NCI-H82 treated with DMSO at 0.1 percent for 48 hours (cell line): ENCODE results near the gene DNPEP.
"Not testable (repeated sequence)": the region's sequence is repeated elsewhere in the genome, so short reads cannot be mapped to it uniquely, and the experiment has no call there.

Source experiments
- DNase-seq: peaks from one replicate; lab custom pipeline; 2025; ENCODE audit not compliant: unreplicated experiment; lab: John Stamatoyannopoulos, UW

Gene DNPEP

DNA sequence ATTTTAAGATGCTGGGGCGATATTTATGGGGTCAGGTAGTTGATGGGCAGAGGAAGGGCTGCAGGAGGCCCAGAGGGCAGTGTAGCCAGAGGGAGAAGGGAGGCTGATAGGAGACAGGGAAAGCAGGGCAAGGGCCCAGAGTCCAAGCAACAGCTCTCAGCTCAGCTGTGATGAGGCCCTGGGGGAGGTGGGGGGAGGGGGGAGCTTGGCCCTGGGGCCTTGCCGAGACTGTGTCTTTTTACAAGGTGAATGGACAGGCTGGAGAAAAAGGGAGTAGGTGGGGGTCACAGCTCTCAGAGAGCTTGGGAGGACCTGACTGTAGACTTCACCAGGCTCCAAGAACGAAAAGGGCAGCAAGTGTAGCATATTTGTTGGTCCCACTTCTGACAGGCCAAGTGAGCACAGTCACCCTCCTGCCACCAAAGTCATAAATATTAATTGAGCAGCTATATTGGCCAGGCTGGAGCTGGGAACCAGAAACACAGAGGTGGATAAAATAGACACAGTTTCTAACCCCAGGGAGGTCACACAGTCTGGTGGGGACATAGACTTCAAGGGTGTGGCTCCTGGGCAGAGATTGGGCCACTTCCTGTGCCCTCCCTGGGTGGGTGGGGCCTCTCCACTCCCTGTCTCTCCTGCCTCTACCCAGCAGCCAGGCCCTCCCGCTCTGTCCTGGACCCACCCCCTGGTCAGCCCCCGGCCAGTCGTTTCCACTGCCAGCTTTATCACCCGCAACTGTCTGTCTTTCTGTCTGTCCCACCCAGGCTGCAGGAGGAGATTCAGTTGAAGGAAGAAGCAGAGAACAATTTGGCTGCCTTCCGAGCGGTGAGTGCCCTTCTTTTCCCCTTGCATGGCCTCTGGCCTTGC is 31.9 kb upstream of the DNPEP start:
- no peak for DNase-seq

DNA sequence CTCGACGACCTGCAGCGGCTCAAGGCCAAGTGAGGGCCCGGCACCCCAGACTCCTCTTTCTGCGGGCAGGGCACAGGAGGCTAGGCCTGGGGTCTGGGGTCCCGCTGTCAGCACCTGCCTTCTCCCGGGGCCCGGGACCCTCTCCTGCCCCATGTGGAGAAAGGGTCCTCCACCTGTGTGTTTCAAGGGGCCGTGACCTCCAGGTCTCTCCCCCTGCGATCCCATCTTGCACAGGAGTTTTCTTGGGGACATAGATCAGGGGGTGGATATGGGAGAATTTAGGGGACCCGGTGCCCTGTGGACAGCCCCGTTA is 31.3 kb upstream of the DNPEP start:
- DNase-seq, result no peak

GRCh38 chr2:219418155-219419011 is 30.7 kb upstream of the DNPEP start, which contains the start of gene DES:
TSS of gene DES (plus strand) at chr2:219418377. CDS start at chr2:219418463, 86 bp downstream.
- no peak for DNase-seq

DNA sequence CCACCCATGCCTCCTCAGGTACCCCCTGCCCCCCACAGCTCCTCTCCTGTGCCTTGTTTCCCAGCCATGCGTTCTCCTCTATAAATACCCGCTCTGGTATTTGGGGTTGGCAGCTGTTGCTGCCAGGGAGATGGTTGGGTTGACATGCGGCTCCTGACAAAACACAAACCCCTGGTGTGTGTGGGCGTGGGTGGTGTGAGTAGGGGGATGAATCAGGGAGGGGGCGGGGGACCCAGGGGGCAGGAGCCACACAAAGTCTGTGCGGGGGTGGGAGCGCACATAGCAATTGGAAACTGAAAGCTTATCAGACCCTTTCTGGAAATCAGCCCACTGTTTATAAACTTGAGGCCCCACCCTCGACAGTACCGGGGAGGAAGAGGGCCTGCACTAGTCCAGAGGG is 29.7 kb upstream of the DNPEP start:
- no peak for DNase-seq

DNA sequence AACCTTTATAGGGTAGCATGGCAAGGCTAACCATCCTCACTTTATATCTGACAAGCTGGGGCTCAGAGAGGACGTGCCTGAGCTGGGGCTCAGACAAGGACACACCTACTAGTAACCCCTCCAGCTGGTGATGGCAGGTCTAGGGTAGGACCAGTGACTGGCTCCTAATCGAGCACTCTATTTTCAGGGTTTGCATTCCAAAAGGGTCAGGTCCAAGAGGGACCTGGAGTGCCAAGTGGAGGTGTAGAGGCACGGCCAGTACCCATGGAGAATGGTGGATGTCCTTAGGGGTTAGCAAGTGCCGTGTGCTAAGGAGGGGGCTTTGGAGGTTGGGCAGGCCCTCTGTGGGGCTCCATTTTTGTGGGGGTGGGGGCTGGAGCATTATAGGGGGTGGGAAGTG is 29.2 kb upstream of the DNPEP start:
- DNase-seq, result no peak

GRCh38 chr2:219416235-219416602 is 28.5 kb upstream of the DNPEP start:
- no peak for DNase-seq

DNA sequence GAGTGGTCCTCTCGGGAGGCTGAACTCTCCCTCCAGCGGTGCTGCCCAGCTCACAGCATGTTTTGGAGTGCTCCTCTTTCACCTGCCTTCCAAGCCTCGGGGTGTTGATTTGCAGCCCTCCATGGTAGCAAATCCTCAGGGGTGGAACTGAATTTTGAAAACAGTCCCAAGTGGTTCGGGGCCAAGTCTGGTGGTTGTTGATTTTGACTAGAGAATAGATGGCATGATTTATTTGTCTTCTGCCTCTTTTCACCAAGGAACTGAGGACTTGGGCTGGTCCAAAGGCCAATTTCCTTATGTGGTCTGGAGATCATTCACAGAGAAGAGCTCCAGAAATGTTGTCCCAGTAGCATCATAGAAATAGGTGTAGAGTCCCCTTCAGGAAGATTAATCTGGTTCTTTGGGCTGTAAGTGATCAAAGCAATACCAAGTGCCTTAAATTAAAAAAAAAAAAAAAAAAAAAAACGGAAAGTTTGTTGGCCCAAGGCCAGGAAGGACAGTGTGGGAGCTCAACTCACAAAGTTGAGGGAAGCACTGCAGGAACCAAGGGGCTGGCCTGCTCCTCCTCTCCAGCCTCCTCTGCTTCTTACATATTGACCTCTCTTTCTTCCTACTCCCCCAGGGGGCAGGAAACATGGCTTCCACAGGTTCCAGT is 28.0 kb upstream of the DNPEP start:
- DNase-seq, result no peak

DNA sequence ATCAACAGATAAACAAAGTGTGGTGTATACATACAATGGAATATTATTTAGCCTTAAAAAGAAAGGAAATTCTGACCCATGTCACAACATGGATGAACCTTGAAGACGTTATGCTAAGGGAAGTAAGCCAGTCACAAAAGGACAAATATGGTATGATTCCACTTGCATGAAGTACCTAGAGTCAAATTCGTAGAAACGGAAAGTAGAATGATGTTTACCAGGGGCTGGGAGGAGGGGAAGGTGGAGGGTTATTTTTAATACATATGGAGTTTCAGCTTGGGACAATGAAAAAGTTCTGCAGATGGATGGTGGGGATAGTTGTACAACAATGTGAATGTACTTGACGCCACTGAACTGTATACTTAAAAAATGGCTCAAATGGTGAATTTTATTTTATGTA is 27.1 kb upstream of the DNPEP start:
- DNase-seq, result no peak

- DNase-seq, result no peak
Observed at GRCh38 chr2:219410390-219410789, 22.7 kb upstream of the DNPEP start.

GRCh38 chr2:219409619-219410018 is 21.9 kb upstream of the DNPEP start:
- DNase-seq, result no peak

GRCh38 chr2:219408631-219409030 is 20.9 kb upstream of the DNPEP start:
- no peak for DNase-seq

- DNase-seq, result no peak
Observed at GRCh38 chr2:219408204-219408603, 20.5 kb upstream of the DNPEP start.

- not testable (repeated sequence) for DNase-seq
Observed at GRCh38 chr2:219407343-219407742, 19.6 kb upstream of the DNPEP start.

- DNase-seq, result no peak
Observed at GRCh38 chr2:219406861-219407230, 19.1 kb upstream of the DNPEP start.

DNA sequence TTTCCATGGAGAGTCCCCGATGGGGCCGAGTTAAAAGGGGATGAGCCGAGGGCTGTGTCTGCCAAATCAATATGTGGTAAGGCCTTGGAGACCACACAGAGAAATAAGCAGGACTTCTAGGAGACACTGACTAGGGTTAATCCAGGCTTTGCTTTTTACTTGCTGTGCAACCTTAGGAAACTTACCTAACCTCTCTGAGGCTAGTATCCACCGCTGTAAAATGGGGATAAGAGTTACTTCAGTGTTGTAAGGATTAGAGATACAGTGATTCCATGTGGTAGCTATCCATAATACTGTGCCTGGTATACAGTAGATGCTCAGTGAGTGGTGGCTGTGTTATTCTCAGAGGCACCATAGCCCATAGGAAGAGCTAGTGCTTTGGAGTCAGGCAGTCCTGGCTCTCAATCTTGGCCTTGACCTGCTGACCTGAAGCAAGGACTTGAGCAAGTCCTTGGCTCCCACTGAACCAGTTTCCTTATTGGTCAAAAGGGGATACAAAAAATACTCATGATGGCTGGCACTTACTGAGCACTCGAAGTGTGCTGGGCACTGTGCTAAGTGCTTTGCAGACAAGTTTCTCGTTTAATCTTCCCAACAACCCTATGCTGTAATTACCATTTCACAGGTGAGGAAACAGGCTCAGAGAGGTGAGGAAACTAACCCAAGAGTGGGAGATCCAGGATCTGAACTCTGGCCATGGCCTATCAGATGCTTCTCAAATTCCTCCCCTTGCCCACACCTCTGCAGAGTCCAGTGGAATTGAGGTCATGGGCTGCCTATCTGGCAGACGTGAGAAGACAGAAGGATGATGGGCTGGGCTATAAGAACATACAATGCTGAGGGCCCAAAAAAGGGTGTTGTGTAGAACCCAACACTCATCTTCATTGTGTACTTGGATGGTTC is 18.5 kb upstream of the DNPEP start:
- DNase-seq, result no peak

GRCh38 chr2:219405451-219405850 is 17.7 kb upstream of the DNPEP start:
- DNase-seq, result no peak

- no peak for DNase-seq
Observed at GRCh38 chr2:219404954-219405353, 17.2 kb upstream of the DNPEP start.

DNA sequence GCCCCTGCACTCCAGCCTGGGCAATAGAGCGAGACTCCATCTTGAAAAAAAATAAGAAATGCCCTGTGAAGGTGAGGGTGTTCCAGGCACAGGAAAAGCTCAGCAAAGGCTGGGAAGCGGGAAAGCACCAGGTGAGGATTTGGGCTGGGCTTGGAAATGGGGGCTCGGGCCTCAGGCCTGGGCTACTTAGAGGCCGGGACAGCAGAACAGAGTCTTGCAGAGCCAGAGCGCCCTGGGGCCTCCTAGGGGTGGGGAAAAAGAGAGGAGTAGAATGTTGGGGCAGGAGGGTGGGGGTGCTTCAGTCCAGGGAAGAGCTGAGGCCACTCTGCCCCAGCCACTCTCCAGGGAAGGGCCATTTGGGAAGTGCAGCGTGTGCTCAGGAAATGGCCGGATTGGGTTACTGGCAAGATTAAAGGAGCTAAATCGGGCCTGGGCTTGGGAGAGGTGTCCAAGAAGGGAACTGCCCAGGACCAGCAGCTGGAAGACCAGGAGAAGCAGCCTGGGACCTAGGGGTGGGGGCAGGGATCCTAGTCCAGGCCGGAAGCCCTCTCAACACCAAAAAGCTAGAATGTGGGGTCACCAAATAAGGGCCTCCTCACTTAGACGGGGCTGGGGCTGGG is 16.7 kb upstream of the DNPEP start:
- no peak for DNase-seq

DNA sequence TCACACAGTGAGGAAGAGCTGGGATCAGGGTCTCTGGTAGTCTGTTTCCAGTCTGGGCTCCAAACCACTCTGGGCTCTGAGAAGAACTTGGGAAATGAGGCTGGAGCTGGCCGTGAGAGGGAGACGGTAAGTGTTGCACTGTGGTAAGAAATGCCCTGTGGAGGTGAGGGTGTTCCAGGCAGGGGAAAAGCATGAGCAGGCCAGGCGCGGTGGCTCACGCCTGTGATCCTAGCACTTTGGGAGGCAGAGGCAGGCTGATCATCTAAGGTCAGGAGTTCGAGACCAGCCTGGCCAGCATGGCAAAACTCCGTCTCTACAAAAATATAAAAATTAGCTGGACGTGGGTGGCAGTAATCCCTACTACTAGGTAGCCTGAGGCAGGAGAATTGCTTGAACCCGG is 16.1 kb upstream of the DNPEP start:
- DNase-seq, result no peak
